Stimulated activated CD8-positive, alpha-beta memory T cell treated with anti-CD3 and anti-CD28 coated beads, Interleukin-4, amount 100 ng/mL, for 4 hours (primary cell): ENCODE data around the gene FYB2.
"Not testable (repeated sequence)": the region's sequence is repeated elsewhere in the genome, so short reads cannot be mapped to it uniquely, and the experiment has no call there.

Experiments used
- DNase-seq, 2 donors: peaks; one replicate each; pipeline ENCODE4 v3.0.0-alpha.2; 2020; ENCODE audit warnings: low read depth in 2 of 2, low spot score in 1 of 2

Gene FYB2

GRCh38 chr1:56798053-56798471 is 21.1 kb downstream of the FYB2 start:
- DNase-seq = no peak

- no peak for DNase-seq
Observed at GRCh38 chr1:56797065-56797685, 22.0 kb downstream of the FYB2 start.

DNA sequence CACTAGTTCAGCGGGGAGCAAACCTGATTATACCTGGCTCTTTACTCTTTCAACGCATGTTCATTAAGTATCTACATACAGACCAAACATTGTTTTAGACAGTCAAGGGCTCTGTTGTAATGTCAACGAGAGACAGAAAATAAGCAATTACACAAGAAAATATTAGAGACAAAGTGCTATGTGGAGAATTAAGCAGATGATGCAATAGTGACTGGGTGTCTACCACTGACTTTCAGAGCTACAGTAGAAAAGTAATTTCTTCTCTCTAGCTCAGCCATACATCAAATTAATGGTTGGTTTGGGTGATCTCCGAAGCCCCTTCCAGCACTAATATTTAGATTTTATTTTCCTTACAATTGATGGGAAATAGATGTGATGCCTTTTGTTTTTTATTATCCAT is 23.3 kb downstream of the FYB2 start:
- no peak for DNase-seq

DNA sequence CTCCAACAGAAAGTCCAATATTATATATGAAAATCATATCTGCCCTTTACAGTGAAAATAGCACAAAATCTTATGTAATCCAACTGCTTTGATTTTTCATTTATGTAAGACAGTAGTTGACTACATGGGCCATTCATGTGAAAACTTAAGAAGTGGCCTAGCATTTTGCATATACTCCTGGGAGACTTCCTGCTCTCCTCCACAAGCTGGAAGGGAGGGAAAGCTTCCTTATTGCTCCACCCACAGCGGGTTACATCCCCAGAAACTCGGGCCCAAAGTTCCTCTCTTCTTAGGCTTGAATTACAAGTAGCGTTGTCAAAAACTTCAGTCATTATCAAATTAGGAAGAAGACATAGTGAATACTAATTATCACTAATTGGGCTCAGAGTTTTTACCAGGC is 29.2 kb downstream of the FYB2 start:
- DNase-seq = no peak

- no peak for DNase-seq
Observed at GRCh38 chr1:56788588-56788987, 30.6 kb downstream of the FYB2 start.

DNA sequence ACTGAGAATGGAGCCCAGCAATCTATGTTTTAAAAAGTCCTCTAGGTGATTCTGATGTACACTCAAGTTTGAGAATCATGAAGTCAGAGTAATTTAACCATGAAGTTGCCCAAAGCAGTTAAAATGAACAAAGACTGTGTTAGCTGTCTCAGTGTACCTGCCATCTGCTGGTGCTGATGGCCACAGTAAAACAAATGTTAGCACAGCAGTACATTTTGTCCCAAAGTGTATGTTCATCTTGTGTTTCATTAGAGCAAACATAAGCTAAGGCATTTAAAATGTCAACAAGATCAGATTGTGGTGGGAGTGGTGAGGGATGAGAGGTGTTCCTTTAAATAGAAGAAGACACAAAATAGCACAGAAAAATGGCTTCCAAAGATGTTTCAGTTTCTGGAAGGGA is 31.1 kb downstream of the FYB2 start:
- no peak for DNase-seq

DNA sequence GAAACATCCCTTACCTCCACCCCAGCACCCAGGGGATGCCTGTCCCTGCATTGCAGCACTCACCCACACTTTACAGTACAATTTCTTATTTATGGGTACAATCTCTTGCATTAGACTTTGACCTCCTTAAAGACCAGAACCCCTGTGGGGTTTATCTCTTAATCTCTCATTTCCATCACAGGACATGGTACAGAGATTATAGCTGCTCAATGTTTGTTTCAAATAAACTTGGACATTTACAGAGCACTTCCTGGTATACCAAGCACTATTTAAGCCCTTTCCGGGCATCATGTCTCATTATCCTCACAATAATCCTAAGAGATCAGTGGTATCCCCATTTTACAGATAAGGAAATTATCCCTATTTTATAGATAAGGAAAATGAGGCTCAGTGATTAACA is 31.9 kb downstream of the FYB2 start:
- no peak for DNase-seq

DNA sequence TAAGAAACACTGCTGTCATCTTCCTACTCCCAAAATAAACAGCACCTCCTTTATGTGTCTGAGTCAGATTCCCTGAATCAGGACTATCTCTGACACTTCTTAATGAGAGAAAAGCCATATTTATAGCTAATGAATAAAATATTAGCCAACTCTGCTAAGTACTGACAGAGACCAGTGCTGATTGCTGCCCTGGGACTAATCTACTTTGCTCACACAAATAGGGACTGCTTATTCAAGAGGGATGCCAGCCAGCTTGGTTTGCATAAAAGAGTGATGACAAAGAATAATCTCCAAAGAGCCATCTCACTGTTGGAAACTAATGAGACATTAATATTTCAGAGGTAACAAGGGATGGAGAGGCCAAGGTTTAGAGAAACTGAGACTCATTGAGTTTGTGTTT is 36.4 kb downstream of the FYB2 start:
- DNase-seq = no peak

GRCh38 chr1:56780826-56781225 is 38.4 kb downstream of the FYB2 start:
- DNase-seq = no peak

DNA sequence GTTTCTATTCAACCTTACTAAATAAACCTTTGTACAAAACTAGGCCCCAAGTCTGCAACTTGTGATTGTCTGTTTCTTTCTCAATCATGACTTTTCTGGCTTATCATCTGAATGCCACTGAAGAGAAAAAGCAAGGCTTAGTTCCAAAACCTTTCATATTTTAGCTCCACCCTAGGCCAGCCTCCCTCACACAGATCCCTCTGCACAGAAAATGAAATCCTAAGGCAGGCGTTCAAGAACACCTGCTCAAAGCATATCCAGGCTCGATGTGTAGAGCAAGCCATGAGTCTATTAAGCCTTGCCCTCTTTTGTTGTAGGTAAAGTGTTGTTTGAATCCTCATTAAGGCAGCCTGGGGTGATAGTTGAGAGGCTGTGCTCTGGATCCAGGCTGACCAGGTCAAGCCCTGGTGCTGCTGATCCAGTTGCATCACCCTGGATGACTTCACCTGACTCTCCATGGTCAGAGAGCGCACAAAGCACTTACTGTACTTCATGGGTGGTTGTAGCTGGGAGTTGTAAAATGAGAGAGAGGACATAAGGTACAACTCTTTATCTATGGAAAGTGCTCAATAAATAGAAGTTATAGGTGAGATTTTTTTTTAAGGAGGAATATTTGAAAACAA is 39.0 kb downstream of the FYB2 start:
- no peak for DNase-seq

DNA sequence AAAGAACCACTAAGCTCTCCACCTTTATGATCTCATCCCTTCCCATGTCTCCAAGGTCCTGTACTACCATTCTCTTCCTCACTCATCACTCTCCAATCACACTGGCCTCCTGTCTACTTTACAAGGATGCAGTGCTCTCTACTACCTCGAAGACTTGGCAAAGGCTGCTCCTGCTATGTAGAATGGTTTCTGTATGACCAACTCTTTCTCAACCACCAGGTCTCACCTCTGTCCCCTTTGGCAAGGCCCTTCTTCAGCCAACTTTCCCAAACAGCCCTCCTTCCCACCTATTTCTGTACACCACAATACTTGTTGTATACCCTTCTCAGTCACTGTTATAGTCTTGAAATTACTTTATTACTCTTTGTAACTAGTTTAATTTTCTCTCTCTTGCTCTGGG is 41.2 kb downstream of the FYB2 start:
- no peak for DNase-seq

- DNase-seq = not testable (repeated sequence)
Observed at GRCh38 chr1:56774732-56775131, 44.5 kb downstream of the FYB2 start.

DNA sequence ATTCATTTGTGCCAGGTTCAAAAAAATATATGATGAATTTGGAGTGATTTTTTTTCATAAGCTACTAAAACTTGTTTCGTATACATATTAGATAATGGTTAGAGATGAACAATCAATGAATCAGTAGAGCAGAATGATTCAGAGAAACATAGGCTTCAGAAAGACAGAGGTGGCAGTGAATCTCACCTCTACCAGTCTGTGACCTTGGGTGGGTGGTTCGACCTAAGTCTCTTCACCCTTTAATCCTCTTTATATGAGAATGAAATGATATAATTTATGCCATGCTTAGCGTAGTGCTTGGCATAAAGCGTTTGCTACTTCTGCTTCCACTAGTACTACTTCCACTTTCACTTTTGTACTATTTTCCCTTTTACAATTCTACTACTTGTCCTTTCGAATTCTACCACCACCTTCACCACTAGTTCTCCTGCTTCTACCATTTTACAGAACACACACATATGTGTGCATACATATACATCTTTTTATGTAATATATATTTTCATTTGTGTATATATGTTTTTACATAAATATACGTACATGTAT is 45.1 kb downstream of the FYB2 start:
- DNase-seq = no peak

- DNase-seq = no peak
Observed at GRCh38 chr1:56773341-56774066, 45.7 kb downstream of the FYB2 start.

GRCh38 chr1:56771717-56772116 is 47.5 kb downstream of the FYB2 start:
- DNase-seq = no peak

DNA sequence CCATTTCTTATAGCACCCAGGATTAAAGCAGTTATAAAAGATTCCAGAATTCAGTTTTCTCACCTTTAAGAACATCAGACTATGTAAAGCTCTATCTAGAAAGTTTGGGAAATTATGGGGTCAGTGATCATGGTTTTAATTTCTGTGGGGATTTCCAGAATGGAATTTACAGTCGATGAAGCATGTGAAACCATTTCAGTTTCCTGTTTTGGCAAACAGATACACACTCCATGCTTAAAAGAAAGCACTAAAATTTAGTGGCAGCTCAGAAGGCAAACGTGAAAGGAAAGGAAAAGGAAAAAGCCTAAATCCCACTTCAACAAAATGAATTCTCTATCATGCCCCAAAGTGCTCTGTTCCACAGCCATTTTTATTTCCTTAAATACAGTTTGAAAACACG is 60.4 kb downstream of the FYB2 start:
- DNase-seq = no peak

DNA sequence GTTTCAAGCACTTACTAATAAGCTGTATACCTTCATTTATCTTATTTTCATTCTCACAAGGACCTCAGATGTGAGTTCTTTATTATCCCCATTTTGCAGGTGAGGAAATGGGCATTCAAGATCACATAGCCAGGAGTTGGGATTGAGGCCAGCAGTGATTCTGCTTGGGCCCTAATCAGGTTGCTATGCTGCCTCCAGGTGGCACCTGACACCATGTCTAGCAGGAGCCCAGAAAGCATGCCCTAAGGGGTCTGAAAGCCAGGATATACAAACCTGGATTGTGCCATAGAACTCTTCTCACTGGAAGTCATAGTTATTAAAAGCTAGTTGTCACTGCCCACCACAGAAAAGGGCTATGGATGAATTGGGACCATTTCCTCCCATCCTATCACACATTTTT is 61.1 kb downstream of the FYB2 start:
- no peak for DNase-seq

GRCh38 chr1:56755911-56756310 is 63.3 kb downstream of the FYB2 start:
- no peak for DNase-seq

- no peak for DNase-seq
Observed at GRCh38 chr1:56754708-56755479, 64.3 kb downstream of the FYB2 start.

GRCh38 chr1:56745231-56745630 is 74.0 kb downstream of the FYB2 start:
- DNase-seq = no peak

GRCh38 chr1:56728964-56729363 is 90.2 kb downstream of the FYB2 start:
- DNase-seq = no peak

DNA sequence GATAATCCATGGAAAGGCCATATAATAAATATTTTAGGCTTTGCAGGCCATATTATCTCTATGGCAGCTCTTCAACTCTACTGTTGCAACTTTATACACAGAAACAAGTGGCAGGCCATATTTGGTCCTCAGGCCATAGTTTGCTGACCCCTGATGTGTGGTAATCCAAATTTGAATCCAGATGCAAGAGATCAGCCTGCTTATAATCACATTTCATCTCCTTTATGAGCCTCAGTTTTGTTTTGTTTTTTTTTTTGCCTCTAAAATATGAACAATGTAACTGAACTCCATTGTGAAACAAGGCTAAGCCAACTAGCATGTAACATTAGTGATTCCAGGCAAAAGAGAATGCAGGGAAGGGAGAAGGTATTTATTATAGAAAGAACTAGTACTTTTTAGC is 92.5 kb downstream of the FYB2 start:
- DNase-seq = no peak
